Epithelial cell of proximal tubule (primary cell): Measurements from ENCODE around the gene ZPR1. TPM values are rescaled to one million over a fixed set of nuclear protein-coding genes. Genes with fewer than 3 reads are reported as not detected.

Experiments
- DNase-seq: peaks from one replicate; pipeline ENCODE4 v3.0.0-alpha.2; 2011; ENCODE audit warnings: low read depth
- H3K4me3 ChIP-seq: 2 replicates; pipeline ENCODE4 v1.5.1; 2011; ENCODE audit warnings: low read depth, mild to moderate bottlenecking, low read length
- CTCF ChIP-seq: conservative IDR thresholded peaks from 2 replicates; pipeline ENCODE4 v1.5.1; 2012; ENCODE audit warnings: low read depth, mild to moderate bottlenecking, low read length
- total RNA-seq: library from RNA; depleted of rRNA; stranded (reverse); fragments of >200 nt; gene quantifications from 2 replicates; pipeline ENCODE4 v1.2.3, GENCODE V29; 2015

Gene ZPR1
- total RNA-seq, 1 donor from 2014 or later = 39.4 TPM

DNA sequence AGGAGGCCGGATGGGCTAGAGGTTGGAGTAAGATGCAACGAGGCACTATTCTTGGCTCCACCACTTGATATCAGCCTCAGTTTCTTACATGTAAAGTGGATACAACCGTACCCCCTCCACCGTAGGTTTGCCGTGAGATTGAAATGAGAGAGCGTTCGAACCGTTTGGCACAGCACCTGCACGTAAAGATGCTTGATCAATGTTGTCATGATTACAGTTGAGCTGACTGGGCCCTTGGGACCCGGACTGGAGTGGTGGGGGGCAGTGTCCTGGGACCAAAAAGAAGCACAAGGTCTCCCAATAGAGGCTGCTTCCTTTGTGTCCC, 45.6 kb upstream of the ZPR1 start:
- H3K4me3 ChIP-seq = no peak overlapping the region
- TF ChIP-seq CTCF = no peak
- no peak for DNase-seq

- no peak overlapping the region for H3K4me3 ChIP-seq
- no peak for DNase-seq
- TF ChIP-seq CTCF = no peak
Observed at GRCh38 chr11:116832350-116833290, 44.8 kb upstream of the ZPR1 start.

- no peak for TF ChIP-seq CTCF
- no peak for DNase-seq
- no peak overlapping the region for H3K4me3 ChIP-seq
Observed at GRCh38 chr11:116831790-116832349, 44.0 kb upstream of the ZPR1 start.

DNA sequence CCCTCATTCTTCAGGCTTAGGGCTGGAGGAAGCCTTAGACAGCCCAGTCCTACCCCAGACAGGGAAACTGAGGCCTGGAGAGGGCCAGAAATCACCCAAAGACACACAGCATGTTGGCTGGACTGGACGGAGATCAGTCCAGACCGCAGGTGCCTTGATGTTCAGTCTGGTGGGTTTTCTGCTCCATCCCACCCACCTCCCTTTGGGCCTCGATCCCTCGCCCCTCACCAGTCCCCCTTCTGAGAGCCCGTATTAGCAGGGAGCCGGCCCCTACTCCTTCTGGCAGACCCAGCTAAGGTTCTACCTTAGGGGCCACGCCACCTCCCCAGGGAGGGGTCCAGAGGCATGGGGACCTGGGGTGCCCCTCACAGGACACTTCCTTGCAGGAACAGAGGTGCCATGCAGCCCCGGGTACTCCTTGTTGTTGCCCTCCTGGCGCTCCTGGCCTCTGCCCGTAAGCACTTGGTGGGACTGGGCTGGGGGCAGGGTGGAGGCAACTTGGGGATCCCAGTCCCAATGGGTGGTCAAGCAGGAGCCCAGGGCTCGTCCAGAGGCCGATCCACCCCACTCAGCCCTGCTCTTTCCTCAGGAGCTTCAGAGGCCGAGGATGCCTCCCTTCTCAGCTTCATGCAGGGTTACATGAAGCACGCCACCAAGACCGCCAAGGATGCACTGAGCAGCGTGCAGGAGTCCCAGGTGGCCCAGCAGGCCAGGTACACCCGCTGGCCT, 42.5 kb upstream of the ZPR1 start:
- DNase-seq = no peak
- H3K4me3 ChIP-seq = no peak overlapping the region
- TF ChIP-seq CTCF = no peak

GRCh38 chr11:116829525-116830183, 41.8 kb upstream of the ZPR1 start, which contains the start of gene APOC3:
Gene APOC3, plus strand, starts transcription at chr11:116829907. Its CDS starts 676 bp downstream, at chr11:116830583.
- no peak within 1 kb of the TSS for H3K4me3 ChIP-seq
- TF ChIP-seq CTCF = no peak
- DNase-seq = no peak

DNA sequence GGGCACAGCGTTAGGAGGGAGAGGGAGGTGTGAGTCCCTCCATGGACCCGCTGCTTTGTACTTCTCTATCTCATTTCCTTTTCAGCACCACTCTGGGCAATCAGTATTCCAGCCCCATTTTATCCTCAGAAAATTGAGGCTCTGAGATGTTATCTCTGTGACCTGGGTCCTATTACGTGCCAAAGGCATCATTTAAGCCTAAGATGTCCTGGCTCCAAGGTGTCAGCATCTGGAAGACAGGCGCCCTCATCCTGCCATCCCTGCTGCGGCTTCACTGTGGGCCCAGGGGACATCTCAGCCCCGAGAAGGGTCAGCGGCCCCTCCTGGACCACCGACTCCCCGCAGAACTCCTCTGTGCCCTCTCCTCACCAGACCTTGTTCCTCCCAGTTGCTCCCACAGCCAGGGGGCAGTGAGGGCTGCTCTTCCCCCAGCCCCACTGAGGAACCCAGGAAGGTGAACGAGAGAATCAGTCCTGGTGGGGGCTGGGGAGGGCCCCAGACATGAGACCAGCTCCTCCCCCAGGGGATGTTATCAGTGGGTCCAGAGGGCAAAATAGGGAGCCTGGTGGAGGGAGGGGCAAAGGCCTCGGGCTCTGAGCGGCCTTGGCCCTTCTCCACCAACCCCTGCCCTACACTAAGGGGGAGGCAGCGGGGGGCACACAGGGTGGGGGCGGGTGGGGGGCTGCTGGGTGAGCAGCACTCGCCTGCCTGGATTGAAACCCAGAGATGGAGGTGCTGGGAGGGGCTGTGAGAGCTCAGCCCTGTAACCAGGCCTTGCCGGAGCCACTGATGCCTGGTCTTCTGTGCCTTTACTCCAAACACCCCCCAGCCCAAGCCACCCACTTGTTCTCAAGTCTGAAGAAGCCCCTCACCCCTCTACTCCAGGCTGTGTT, 41.1 kb upstream of the ZPR1 start:
- no peak for TF ChIP-seq CTCF
- DNase-seq = no peak
- H3K4me3 ChIP-seq = no peak overlapping the region
